GM18873 (cell line): Measurements from ENCODE around the gene SRD5A1.
A peak's percentile ranks its signal among the peaks of the same experiment; 100 is the strongest.

Experiments used
- ATAC-seq: cut with Tn5 transposase; IDR thresholded peaks from one replicate; pipeline ENCODE4 v1.9.1; 2021; ENCODE audit warnings: mild to moderate bottlenecking, moderate library complexity, moderate number of reproducible peaks; ENCODE audit not compliant: unreplicated experiment, low FRiP score

The SRD5A1 gene, protein sequence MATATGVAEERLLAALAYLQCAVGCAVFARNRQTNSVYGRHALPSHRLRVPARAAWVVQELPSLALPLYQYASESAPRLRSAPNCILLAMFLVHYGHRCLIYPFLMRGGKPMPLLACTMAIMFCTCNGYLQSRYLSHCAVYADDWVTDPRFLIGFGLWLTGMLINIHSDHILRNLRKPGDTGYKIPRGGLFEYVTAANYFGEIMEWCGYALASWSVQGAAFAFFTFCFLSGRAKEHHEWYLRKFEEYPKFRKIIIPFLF

DNA sequence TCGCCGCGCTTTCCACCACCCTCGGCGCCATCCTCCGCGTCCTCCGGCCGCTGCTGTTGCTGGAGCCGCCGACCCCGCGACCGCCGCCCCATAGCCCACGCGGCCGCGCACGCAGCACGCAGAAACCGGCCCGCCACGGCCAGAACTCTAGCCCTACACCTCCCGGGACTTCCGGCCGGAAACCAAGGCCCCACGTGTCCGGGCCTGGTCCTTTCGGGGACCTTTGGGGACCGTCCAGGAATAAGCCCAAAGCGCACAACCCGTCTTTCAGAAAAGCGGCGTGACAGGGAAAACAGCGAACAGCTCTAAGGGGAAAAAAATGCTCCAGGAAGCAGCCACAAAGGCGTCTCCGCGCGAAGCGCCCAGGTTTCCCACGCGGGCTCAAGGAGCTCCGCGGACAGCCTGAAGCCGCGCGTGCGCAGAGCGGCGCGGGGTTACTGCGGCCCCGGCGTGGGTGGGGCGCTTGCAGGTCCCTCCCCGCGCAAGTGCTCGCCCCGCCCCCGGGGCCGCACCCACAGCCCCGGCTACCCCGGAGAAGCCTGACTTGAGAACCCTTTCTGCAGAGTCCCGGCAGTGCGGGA lies at the start of gene SRD5A1, which contains the start of gene NSUN2:
TSS of gene SRD5A1 (plus strand) at position 553 of the 581 bp plus-strand sequence. CDS start 137 bp downstream, outside the sequence.
TSS of gene NSUN2 (minus strand) at position 157 of the 581 bp plus-strand sequence. CDS start at position 92, 65 bp downstream.
- ATAC-seq, result peak; percentile 78

DNA sequence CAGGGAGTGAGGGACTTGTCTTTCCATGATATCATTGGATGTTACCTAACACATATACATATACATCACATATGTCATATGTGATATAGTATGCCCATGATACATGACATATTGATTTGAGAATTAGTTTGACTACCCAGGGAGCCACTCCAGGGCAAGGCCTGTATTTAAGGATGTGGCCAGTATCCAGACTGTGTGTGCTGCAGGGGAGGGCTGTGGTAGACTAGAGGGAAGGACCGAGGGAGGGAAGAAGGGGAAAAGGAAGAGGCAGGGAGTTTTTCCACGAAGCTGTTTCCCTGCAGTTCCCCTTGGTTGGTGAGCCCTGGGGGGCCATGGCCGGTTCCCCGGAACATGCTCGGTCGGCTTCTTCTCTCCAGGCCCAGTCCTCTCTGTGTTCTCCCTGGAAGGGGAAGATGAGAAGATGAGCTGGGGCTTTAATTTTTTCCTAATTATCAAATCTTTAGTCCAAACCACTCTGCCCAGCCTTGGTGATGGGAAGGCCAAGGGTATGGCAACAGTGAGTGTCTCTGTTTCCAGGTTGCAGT lies 49.1 kb upstream of the SRD5A1 start:
- no peak for ATAC-seq

DNA sequence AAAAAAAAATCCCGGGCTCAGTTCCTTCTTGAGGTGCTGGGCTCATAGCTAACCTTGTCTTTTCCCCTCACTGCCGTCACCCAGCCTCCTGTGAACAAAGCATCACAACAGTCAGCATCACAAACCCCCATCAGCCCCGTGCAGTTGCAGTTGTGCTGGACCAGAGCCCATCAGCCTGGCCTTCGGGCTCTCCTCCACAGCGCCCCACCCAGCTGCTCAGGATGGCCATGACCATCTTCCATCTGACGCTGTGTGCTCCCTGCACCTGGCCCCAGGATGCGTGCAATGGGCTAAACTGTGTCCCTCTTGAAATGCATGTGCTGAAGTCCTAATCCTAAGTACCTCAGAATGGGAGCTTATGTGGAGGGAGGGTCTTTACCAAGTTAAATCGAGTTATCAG lies 48.5 kb upstream of the SRD5A1 start:
- no peak for ATAC-seq

DNA sequence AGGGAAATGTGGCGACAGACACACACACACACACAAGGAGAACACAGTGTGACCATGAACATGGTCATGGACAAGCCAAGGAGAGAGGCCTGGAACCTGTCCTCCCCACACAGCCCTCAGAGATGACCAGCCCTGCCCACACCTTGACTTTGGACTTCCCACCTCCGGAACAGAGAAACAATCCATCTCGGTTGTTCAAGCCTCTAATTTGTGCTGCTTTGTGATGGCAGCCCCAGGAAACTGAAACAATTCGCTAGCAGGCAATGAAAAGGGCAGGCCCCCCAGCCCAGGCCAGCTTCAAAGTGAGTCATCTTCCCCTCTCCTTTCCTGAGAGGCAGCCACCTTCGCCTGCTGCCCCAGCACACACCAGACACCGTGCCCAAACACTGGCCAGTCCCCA lies 48.1 kb upstream of the SRD5A1 start:
- no peak for ATAC-seq

DNA sequence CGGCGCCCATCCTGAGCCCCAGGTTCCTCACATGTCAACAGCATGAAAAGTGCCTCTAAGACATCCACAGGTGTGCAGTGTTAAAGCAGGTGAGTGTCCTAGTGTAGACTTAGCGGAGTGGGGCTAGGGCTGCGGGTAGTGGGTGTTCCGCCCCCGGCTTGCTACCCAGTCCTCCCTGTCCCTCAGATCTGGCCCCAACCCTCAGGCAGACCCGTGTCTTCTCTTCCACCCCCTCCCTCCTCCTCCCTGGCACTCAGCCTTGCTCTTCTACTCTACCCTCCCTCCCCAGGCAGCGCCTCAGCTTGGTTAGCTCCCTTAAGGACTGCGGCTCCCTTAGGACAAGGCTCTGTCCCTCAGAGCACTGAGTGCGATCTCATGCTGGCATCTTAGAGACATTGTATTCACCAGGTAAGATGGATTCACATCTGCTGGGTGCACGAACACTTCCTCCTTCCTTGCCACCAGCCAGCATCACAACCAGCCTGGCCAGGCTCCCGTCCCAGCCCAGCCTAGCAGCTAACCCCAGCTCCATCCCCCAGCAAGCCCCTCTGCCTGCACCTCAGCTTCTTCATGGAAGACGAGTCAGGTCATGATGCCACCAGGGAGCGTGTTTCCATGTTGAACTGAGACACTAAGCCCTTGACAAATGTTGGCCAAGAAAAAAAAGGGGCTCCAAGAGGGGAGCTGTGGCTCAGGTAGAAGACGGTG lies 47.1 kb upstream of the SRD5A1 start:
- ATAC-seq, result no peak

DNA sequence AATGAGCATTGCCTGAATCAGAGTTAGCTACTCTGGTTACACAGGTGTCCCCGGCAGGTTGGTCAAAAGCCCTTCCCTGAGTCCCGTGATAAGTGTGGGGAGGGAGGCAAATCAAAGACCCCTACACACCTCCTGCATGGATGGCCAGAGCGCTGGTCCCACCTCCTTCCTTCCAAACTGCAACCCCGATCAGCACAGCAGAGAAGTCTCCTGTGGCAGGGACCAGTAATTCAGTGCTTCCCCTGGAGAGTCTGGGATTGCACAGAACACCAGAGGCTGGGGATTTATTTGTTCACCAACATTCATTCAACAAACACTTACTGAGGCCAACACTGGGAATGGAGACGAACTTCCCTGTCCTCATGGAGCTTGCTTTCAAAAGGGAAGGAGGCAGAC lies 46.6 kb upstream of the SRD5A1 start:
- no peak for ATAC-seq

DNA sequence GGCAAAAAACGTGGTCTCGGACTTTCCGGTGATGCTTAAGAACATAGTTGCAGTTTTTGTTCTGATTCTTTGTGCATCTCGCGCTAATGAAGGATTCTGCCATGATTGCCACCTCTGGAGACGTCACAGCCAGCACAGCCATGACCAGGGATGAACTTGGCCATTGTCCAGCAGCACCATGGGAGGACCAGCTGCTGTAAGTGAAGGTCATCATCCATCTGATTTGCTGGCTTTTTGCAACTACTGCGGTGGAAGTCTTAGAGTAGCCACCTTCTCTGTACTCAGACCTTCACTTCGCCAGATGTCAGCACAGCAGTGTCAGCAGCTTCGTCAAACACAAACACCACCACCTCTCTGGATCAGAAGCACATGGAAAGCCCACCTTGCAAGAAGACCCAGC lies 46.1 kb upstream of the SRD5A1 start:
- ATAC-seq, result no peak

DNA sequence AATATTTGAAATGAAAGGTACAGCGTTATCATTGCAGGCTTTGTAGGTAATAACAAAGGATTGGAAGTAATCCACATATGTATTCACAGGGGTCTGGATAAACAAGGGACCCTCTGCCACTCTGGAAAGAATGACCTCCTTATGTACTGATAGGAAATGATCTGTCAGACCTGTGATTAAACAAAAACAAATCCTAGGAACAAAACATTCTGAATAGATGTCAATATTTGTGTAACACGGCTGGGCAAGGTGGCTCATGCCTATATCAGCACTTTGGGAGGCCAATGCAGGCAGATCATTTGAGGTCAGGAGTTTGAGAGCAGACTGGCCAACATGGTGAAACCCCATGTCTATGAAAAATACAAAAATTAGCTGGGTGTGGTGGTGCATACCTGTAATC lies 42.7 kb upstream of the SRD5A1 start:
- no peak for ATAC-seq

DNA sequence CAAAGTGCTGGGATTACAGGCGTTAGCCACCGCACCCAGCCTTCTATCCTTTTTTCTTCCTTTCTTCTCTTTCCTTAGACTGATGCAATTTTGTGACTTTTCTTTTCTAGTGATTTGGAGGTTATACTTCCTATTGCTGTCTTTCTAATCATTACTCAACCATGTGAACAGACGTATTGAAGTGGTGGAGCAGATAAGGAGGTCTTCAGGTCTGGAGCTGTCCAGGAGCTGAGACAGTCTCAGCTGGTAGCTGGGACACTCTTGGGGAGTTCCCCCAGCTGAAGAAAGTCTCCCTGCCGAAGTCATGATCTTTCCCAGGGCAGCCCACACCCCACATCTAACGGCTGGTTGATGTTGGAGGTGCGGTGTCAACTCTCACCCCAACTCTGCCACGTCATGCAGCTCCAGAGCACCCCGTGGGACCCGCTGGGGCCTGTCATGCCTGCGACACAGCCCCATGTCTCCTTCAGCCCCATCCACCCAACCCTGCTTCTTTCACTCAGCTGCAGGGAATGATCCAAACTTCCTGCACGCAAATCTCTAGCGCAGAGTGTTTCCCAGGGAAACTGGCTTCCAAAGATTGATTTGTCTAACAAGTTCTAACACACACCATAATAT lies 41.5 kb upstream of the SRD5A1 start:
- no peak for ATAC-seq

DNA sequence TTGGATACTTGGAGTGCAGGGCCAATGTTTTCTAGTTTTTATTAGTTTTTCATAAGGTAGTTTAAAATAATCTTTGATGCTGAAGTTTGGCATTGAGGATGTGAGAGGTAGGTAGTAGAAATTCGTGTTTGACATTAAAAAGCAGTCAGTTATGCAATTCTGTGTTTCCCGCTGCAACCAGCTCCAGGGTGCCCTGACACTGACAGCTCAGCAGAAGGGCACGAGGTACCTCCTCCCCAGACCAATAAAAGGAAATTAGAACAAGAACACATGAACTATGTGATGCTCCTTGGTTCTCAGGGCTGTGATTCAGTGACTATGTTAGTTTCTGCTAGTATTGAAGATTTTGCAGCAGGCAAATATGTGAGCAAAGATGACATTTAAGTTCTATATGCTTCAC lies 40.6 kb upstream of the SRD5A1 start:
- ATAC-seq, result no peak

DNA sequence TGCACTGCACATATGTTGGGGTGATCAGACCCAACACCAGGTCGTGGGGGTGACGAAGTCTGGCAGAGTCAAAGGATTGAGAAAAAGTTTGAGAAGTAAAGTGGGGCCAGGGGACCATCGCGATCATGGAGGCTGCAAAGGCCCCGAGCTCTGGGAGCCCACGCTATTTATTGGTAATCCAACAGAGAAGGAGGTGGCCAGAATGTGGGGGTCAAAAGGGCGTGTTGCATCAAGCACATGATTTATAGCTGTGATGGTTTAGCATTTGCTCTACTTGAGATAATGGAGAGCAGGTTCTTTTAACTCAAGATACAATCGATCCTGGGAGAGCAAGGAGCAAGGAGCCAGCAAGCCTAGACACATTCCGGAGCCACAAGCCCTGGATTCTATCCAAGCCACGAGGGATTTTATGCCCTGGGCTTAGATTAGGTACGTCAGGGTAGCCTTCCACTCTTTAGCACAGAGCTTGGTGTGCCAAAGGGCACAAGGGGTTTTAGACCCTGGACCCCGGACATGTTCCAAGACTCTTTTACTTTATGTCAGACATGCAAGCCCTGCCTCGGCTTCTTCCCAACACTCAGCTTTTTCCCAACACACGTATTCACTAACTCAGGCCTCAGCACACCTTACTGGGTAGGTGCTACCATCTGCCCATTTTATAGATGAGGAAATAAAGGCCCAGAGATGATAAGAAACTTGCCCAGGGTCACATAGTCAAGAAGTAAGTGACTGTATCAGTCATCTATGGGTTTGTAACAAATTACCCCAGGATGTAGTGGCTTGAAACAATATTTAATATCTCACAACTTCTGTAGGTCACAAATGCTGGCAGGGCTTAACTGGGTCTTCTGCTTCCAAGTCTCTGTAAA lies 39.9 kb upstream of the SRD5A1 start:
- no peak for ATAC-seq

DNA sequence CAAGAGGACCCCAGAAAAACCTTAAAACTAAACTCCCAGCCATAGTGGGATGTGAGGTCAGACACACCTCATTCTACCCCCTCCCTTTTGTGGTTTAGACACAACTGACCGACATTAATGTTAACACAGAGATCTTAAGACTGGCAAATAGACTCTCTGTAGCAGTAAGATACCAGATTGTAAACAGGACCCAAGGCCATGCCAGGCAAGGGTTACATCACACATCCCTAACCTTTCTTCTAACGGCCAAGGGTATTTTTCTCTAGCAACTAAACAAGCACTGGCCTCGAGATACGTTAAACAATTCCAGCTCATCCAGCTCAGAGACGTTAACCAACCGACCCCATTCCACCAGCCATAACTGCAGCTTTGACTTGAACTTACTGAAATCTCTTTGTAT lies 39.2 kb upstream of the SRD5A1 start:
- ATAC-seq, result no peak

DNA sequence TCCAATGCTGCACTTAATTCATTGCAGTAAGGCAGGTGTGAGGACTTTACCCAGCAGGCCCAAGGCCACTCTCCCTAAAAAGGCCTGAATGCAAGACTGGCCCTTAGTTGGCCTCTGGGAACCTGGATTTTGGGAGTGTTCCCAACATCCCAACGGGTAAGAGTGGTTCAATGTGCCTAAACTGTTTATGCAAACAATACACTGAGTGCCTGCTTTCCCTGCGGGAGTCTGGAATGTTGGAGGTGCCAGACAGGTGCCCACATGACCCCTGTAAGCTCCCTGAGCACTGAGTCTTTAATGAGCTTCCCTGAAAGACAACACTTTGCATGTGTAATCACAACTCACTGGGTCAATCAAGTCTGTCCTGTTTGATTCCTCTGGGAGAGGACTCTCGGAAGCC lies 37.8 kb upstream of the SRD5A1 start:
- ATAC-seq, result no peak

DNA sequence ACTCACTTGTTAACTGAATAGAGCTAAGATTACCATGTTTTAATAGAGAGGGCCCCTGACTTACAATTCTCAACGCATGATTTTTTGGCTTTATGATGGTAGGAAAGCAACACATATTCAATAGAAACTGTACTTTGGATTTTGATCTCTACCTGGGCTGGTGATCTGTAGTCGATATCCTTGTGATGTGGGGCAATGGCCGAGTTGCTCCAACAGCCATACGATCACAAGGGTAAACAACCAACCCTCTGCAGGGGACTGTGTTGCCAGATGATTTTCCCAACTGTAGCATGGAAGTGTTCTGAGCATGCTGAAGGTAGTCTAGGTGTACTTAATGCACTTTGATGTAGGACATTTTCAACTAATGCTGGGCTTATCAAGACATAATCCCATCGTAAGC lies 36.9 kb upstream of the SRD5A1 start:
- no peak for ATAC-seq

DNA sequence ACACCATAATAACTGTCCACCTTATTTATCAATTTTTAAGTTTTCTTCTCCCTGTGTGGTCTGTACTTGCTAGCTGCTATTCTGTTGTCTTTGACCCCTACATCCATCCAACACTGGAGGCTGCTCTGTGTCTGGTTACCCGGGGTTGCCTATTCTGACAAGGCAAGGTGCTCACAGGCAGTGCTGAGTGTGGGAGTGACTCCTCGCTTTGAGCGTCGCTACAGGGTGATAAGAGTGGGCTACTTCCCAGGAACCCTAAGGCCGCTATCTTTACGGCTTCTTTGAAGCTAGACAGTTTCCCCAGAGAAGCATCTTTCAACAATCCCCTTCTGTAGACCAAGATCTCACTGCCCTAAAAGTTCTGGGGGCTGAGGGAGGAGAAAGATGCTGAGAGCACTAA lies 35.7 kb upstream of the SRD5A1 start:
- no peak for ATAC-seq

DNA sequence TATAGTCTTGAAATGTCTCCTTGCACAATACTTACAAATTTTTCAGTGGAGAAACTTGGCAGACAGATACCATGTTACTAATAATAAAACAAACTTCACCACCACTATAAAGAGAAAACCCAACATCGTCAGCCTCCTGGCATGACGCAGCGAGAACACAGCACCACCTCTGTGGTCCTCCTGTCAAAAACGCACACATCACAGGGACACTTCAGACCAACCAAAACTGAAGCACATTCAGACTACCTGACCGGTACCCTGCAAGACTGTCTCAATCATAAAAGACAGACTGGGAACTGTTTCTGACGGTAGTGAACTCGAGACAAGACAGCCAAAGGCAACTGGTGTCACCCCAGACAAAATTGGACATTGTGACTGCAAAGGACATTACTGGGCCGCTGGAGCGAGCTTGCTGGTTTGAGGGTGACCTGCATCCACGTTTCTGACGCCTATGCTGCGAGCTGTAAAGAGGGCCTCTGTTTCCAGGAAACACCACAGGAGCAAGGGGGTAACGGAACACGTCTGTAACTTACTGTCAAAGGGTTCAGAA lies 34.8 kb upstream of the SRD5A1 start:
- no peak for ATAC-seq

DNA sequence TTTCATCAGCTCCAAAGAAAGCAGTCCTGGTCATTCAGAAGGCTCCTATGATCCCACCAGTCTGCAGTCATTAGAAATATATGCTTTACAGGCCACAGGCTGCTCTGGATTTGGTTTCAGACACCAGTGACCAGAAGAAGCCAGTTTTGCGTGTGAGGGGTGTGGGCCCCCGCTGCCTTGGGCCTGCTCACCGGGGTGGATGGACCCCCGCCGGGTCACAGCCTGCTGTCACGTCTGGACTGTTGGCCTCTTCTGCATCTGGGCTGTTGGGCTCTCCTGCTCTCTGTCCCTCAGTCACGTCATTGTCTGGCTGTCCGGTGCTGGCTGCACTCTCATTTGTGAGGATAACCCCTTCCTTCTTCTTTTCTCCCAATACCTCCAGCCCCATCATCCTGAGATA lies 33.5 kb upstream of the SRD5A1 start:
- ATAC-seq, result no peak

DNA sequence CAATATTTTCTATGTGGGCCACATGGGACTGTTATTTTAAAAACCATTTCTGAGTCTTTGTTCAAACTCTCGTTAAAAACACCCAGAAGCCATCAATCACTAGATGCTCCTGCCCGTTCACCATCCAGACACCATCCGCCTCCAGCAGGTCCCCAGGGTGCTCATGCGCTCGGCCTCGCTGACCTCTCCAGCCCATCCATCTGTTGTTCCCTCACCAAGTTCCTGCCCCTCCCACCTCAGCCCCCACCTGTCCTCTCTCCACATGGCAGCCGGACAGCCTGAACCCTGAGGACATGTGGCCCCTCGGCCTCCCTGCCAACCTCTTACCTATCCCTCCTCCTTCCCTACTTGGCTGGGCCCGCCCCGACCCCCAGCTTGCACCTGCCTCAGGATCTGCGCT lies 32.0 kb upstream of the SRD5A1 start:
- ATAC-seq, result no peak

DNA sequence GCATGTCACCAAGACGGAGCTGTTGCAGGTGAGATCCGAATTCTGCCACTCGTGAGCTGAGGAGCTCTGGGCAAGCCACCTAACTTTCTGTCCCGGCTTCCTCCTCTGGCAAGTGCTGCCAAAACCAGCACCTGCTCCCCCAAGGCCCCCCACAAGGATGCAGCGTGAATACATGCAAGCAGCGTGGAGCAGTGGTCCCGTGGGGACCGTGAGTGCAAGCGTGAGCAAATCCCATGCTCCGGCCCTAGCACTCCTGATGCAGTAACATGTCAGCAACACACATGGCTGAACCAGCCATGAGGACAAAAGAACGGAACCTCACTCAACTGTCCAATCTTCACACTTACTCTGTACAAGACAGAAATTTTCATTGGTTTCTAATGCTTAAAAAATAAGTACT lies 31.4 kb upstream of the SRD5A1 start:
- ATAC-seq, result no peak

DNA sequence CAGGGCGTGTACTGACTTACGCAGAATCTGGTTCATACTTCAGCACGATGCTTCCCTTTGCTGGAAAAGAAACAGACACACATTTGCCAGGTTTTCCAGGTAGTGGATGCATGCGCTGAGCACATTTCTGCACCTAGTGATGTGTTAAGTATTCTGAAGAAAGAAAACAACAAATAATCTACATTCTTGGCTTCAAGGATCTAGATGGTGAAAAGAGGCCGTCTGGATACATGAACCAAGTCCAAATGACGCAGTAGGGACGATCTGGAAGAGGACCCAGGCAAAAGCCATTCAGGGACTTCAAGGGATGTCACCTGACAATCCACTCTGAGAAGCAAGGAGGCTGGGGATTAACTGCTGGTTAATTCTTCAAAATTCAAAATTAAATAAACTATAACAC lies 30.8 kb upstream of the SRD5A1 start:
- no peak for ATAC-seq
